Measurements from ENCODE around the gene TTC28. TPM values are rescaled to one million over a fixed set of nuclear protein-coding genes. Genes with fewer than 3 reads are reported as not detected.

Gene TTC28
- total and polyA plus RNA-seq, 7 donors = 1.2 to 12.1 (median 3.5) TPM

GRCh38 chr22:28462901-28463300, 216.7 kb downstream of the TTC28 start:
- intact Hi-C loops (cut with DNase I) = no loop called here
- H3K4me1 ChIP-seq = no peaks in the 10 kb centered on the region
- 84 to 96% (median 90%) methylated on average over 2 of the region's 2 CpGs for WGBS, 3 donors
- no peak overlapping the region for H3K27ac ChIP-seq
- ATAC-seq = no peak
- H3K36me3 ChIP-seq (ENCODE audit: insufficient read depth in 1 of 2, low read depth in 1 of 2) = no peaks in the 10 kb centered on the region
- no peak for TF ChIP-seq CTCF (IDR thresholded peaks at IDR 0.05)
- no peak overlapping the region for H3K4me3 ChIP-seq
- no peaks in the 10 kb centered on the region for H3K27me3 ChIP-seq (ENCODE audit: insufficient read depth in 3 of 3, low read length in 2 of 3)
- no peaks in the 10 kb centered on the region for H3K9me3 ChIP-seq
- no peak for DNase-seq

- TF ChIP-seq CTCF (IDR thresholded peaks at IDR 0.05) = no peak
- H3K27ac ChIP-seq = no peak overlapping the region
- H3K9me3 ChIP-seq = no peaks in the 10 kb centered on the region
- DNase-seq (no peak), ATAC-seq (no peak)
- 95 to 100% (median 97%) methylated on average over 1 of the region's 1 CpG for WGBS, 3 donors
- no peak overlapping the region for H3K4me3 ChIP-seq
- no peaks in the 10 kb centered on the region for H3K4me1 ChIP-seq
- intact Hi-C loops (cut with DNase I) = no loop called here
- H3K27me3 ChIP-seq (ENCODE audit: insufficient read depth in 3 of 3, low read length in 2 of 3) = no peaks in the 10 kb centered on the region
- no peaks in the 10 kb centered on the region for H3K36me3 ChIP-seq (ENCODE audit: insufficient read depth in 1 of 2, low read depth in 1 of 2)
Observed at GRCh38 chr22:28462041-28462440, 217.6 kb downstream of the TTC28 start.

- Histone ChIP-seq H3K36me3 (ENCODE audit: insufficient read depth in 1 of 2, low read depth in 1 of 2) (no peaks in the 10 kb centered on the region), H3K4me3 (no peak overlapping the region), H3K9me3 (no peaks in the 10 kb centered on the region), H3K27ac (no peak overlapping the region), H3K27me3 (ENCODE audit: insufficient read depth in 3 of 3, low read length in 2 of 3) (no peaks in the 10 kb centered on the region), H3K4me1 (no peaks in the 10 kb centered on the region)
- 71 to 84% (median 74%) methylated on average over 1 of the region's 1 CpG for WGBS, 3 donors
- ATAC-seq = no peak
- DNase-seq = no peak
- intact Hi-C loops (cut with DNase I) = loop anchor here in 1 of 2 donors (1.0 kb wide), 1 partner anchor 18 kb away; no protein-coding TSS in a partner anchor
- TF ChIP-seq CTCF (IDR thresholded peaks at IDR 0.05) = no peak
Observed at GRCh38 chr22:28454431-28455064, 225.1 kb downstream of the TTC28 start.

- no peaks in the 10 kb centered on the region for H3K9me3 ChIP-seq
- no peaks in the 10 kb centered on the region for H3K27me3 ChIP-seq (ENCODE audit: insufficient read depth in 3 of 3, low read length in 2 of 3)
- H3K4me1 ChIP-seq = peaks cover 5% of the 10 kb centered on the region
- TF ChIP-seq CTCF (IDR thresholded peaks at IDR 0.05) = no peak
- H3K4me3 ChIP-seq = no peak overlapping the region
- WGBS, 3 donors = 62 to 79% (median 68%) methylated on average over 1 of the region's 1 CpG
- intact Hi-C loops (cut with DNase I) = no loop called here
- ATAC-seq (no peak), DNase-seq (no peak)
- no peak overlapping the region for H3K27ac ChIP-seq
- no peaks in the 10 kb centered on the region for H3K36me3 ChIP-seq (ENCODE audit: insufficient read depth in 1 of 2, low read depth in 1 of 2)
Observed at GRCh38 chr22:28450109-28450508, 229.5 kb downstream of the TTC28 start.

- Histone ChIP-seq H3K9me3 (no peaks in the 10 kb centered on the region), H3K27ac (no peak overlapping the region), H3K36me3 (ENCODE audit: insufficient read depth in 1 of 2, low read depth in 1 of 2) (no peaks in the 10 kb centered on the region), H3K27me3 (ENCODE audit: insufficient read depth in 3 of 3, low read length in 2 of 3) (no peaks in the 10 kb centered on the region), H3K4me1 (peaks cover 15% of the 10 kb centered on the region), H3K4me3 (no peak overlapping the region)
- ATAC-seq = no peak
- 86 to 89% (median 86%) methylated on average over 1 of the region's 1 CpG for WGBS, 3 donors
- TF ChIP-seq CTCF (IDR thresholded peaks at IDR 0.05) = no peak
- DNase-seq = no peak
- intact Hi-C loops (cut with DNase I) = loop anchor here (10.0 kb wide), 2 partner anchors 334 to 394 kb away; no protein-coding TSS in a partner anchor
Observed at GRCh38 chr22:28449041-28449440, 230.6 kb downstream of the TTC28 start.

Measured in psoas muscle (tissue), 8 donors.